KMS-11 (cell line): ENCODE measurements around the gene SSTR1.

Experiments
- H2AFZ ChIP-seq: fragments of 200-600 bp; sonication (generic); 2 replicates; pipeline ENCODE4 v1.6.1; 2016; ENCODE audit warnings: antibody characterized with exemption, mixed run types, low read depth
- H3K27ac ChIP-seq: fragments of 200-600 bp; sonication (generic); 2 replicates; pipeline ENCODE4 v1.6.1; 2016; ENCODE audit warnings: mild to moderate bottlenecking, mixed run types
- H3K27me3 ChIP-seq: fragments of 200-600 bp; sonication (generic); 2 replicates; pipeline ENCODE4 v1.6.1; 2017; ENCODE audit warnings: mild to moderate bottlenecking, low read depth, mixed run types, moderate library complexity; ENCODE audit not compliant: insufficient read depth
- H3K36me3 ChIP-seq: fragments of 200-600 bp; sonication (generic); 2 replicates; pipeline ENCODE4 v1.6.1; 2017; ENCODE audit warnings: mild to moderate bottlenecking, mixed run types; ENCODE audit not compliant: insufficient read depth
- H3K4me1 ChIP-seq: fragments of 200-600 bp; sonication (generic); 2 replicates; pipeline ENCODE4 v1.6.1; 2016; ENCODE audit warnings: mild to moderate bottlenecking, low read depth, mixed run types; ENCODE audit not compliant: poor library complexity, severe bottlenecking
- H3K4me2 ChIP-seq: fragments of 200-600 bp; sonication (generic); 2 replicates; pipeline ENCODE4 v1.7.0; 2016; ENCODE audit warnings: mild to moderate bottlenecking, mixed run types
- H3K4me3 ChIP-seq: fragments of 200-600 bp; sonication (generic); IDR thresholded peaks from 2 replicates; pipeline ENCODE4 v1.6.1; 2017; ENCODE audit warnings: low read depth, low read length, mixed read lengths; ENCODE audit not compliant: insufficient read depth
- H3K79me2 ChIP-seq: fragments of 200-600 bp; sonication (generic); 2 replicates; pipeline ENCODE4 v1.6.1; 2016; ENCODE audit warnings: low read depth, mixed run types; ENCODE audit not compliant: insufficient read depth
- H3K9ac ChIP-seq: fragments of 200-600 bp; sonication (generic); 2 replicates; pipeline ENCODE4 v1.6.1; 2016; ENCODE audit warnings: mild to moderate bottlenecking, mixed run types
- H4K20me1 ChIP-seq: fragments of 200-600 bp; sonication (generic); 2 replicates; pipeline ENCODE4 v1.6.1; 2016; ENCODE audit warnings: mild to moderate bottlenecking, mixed run types; ENCODE audit not compliant: insufficient read depth
- TF ChIP-seq, protein P1 (sequence below): fragments of 200-600 bp; sonication (generic); conservative IDR thresholded peaks from 2 replicates; pipeline ENCODE4 v1.6.1; 2017; ENCODE audit warnings: low read depth, mild to moderate bottlenecking, antibody characterized with exemption, low read length, moderate library complexity, mixed read lengths

SSTR1 gene

GRCh38 chr14:38199739-38200138 lies 8.0 kb upstream of the SSTR1 start:
- H3K4me2 ChIP-seq = no peak overlapping the region
- peaks cover 7% of the 10 kb centered on the region for H3K4me1 ChIP-seq
- no peaks in the 10 kb centered on the region for H3K27me3 ChIP-seq
- H3K27ac ChIP-seq = no peak overlapping the region
- H2AFZ ChIP-seq = no peak overlapping the region
- H3K4me3 ChIP-seq = no peak overlapping the region
- no peak overlapping the region for H3K9ac ChIP-seq
- H4K20me1 ChIP-seq = no peaks in the 10 kb centered on the region
- TF ChIP-seq, protein P1, sequence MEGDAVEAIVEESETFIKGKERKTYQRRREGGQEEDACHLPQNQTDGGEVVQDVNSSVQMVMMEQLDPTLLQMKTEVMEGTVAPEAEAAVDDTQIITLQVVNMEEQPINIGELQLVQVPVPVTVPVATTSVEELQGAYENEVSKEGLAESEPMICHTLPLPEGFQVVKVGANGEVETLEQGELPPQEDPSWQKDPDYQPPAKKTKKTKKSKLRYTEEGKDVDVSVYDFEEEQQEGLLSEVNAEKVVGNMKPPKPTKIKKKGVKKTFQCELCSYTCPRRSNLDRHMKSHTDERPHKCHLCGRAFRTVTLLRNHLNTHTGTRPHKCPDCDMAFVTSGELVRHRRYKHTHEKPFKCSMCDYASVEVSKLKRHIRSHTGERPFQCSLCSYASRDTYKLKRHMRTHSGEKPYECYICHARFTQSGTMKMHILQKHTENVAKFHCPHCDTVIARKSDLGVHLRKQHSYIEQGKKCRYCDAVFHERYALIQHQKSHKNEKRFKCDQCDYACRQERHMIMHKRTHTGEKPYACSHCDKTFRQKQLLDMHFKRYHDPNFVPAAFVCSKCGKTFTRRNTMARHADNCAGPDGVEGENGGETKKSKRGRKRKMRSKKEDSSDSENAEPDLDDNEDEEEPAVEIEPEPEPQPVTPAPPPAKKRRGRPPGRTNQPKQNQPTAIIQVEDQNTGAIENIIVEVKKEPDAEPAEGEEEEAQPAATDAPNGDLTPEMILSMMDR = no peak
- H3K79me2 ChIP-seq = no peaks in the 10 kb centered on the region
- H3K36me3 ChIP-seq = no peaks in the 10 kb centered on the region

DNA sequence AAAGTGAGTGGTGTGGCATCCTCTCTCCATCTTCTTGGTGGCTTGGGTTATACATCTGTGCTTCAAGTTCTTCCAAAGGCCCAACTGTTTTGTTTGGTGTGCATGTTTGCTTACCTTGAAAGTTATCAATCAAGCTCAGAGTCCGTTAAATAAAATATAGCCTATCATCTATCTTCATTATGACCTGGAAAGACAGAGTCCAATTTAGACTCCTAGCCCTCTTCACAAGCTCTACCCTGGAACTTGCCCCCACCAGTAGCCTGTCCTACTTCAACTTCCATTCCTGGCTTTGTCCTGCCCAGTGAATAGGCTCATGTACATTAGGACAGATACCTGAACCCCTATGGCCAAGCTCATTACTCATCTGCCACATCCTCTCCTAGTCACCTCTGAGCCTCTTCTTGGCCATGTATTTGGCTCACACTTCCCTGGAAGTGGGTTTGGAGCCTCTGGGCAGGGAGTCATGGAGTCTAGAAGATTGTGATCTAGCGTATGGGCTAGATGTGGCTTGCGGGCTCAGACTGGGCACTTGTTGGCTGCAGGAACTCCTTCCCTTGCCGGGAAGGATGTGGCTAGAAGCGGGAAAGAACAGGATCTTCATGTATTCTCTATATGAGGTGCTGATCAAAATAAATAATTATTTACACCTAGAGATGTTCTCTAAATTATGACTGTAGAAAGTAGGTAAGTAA lies 6.4 kb upstream of the SSTR1 start:
- Histone ChIP-seq H3K4me1 (peaks cover 7% of the 10 kb centered on the region), H2AFZ (no peak overlapping the region), H3K27ac (no peak overlapping the region), H4K20me1 (no peaks in the 10 kb centered on the region), H3K4me2 (no peak overlapping the region), H3K27me3 (no peaks in the 10 kb centered on the region), H3K9ac (no peak overlapping the region), H3K79me2 (no peaks in the 10 kb centered on the region), H3K36me3 (no peaks in the 10 kb centered on the region), H3K4me3 (no peak overlapping the region)
- TF ChIP-seq, protein P1 = no peak

- H3K79me2 ChIP-seq = no peaks in the 10 kb centered on the region
- H3K27me3 ChIP-seq = no peaks in the 10 kb centered on the region
- H3K9ac ChIP-seq = no peak overlapping the region
- TF ChIP-seq, protein P1 = no peak
- peaks cover 7% of the 10 kb centered on the region for H3K4me1 ChIP-seq
- no peak overlapping the region for H3K27ac ChIP-seq
- H4K20me1 ChIP-seq = no peaks in the 10 kb centered on the region
- H3K4me3 ChIP-seq = no peak overlapping the region
- no peak overlapping the region for H3K4me2 ChIP-seq
- H2AFZ ChIP-seq = no peak overlapping the region
- H3K36me3 ChIP-seq = no peaks in the 10 kb centered on the region
Observed at GRCh38 chr14:38202444-38203191, 5.1 kb upstream of the SSTR1 start.

DNA sequence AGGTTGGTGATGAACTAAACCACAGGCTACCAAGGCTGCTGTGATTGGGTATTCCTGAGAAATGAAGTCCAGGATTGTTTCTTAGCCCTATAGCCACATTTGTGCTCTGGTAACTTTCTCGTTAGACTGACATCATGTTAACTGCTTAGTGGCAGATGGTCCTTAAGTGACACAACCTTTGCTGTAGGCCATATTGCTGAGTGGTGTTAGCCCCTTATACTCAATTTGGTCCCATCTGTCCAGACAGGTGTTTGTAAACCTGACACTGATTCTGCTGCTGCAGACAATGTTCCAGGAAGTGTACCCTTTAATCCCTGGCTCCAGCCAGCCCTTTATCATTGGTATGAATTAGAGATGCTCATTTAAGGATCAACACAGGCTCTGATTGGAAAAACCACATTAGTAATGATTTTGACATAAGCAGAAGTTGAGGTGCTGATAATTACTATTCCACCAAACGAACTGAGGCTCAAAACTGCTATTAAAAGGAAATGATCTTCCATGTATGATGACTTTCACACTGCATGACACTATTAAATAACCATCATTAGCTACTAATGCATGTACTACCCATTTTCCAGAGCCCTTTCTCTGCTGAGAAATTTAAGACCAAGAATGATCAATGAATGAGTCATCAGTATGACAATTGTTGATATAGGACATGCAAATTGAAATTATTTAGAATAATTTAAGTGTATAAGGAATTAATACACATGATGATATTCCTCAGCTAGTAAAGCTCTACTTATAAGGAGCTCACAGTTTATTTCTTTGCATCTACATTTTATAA lies 3.6 kb upstream of the SSTR1 start:
- no peaks in the 10 kb centered on the region for H4K20me1 ChIP-seq
- no peak overlapping the region for H3K27ac ChIP-seq
- H3K36me3 ChIP-seq = no peaks in the 10 kb centered on the region
- no peak overlapping the region for H3K4me3 ChIP-seq
- TF ChIP-seq, protein P1 = no peak
- no peak overlapping the region for H3K4me2 ChIP-seq
- no peaks in the 10 kb centered on the region for H3K27me3 ChIP-seq
- H3K4me1 ChIP-seq = no peaks in the 10 kb centered on the region
- H3K79me2 ChIP-seq = no peaks in the 10 kb centered on the region
- H2AFZ ChIP-seq = no peak overlapping the region
- no peak overlapping the region for H3K9ac ChIP-seq
